ENCODE results near the gene FOXJ1. TPM values are rescaled to one million over a fixed set of nuclear protein-coding genes. Genes with fewer than 3 reads are reported as not detected.
"Not testable (repeated sequence)": the region's sequence is repeated elsewhere in the genome, so short reads cannot be mapped to it uniquely, and the experiment has no call there.

Gene FOXJ1, protein sequence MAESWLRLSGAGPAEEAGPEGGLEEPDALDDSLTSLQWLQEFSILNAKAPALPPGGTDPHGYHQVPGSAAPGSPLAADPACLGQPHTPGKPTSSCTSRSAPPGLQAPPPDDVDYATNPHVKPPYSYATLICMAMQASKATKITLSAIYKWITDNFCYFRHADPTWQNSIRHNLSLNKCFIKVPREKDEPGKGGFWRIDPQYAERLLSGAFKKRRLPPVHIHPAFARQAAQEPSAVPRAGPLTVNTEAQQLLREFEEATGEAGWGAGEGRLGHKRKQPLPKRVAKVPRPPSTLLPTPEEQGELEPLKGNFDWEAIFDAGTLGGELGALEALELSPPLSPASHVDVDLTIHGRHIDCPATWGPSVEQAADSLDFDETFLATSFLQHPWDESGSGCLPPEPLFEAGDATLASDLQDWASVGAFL
- total RNA-seq (0.07 and 0.12 TPM in 2 replicates), polyA plus RNA-seq (0.18 TPM in 1 of 2 replicates, not detected in the other)

- H3K4me1 ChIP-seq (ENCODE audit: low read depth) = peaks cover 21% of the 10 kb centered on the region
- peaks cover 74% of the 10 kb centered on the region for H3K27me3 ChIP-seq
Measured at GRCh38 chr17:76141212-76142038, at the start of gene FOXJ1. Gene FOXJ1, minus strand, starts transcription at chr17:76141245. Its CDS starts 850 bp downstream, at chr17:76140395.

GRCh38 chr17:76189741-76190140 lies 48.7 kb upstream of the FOXJ1 start:
- Histone ChIP-seq H3K27me3 (no peaks in the 10 kb centered on the region), H3K36me3 (no peaks in the 10 kb centered on the region), H3K4me3 (no peak overlapping the region), H3K27ac (no peak overlapping the region), H3K9me3 (ENCODE audit: low read depth) (no peaks in the 10 kb centered on the region), H3K4me1 (ENCODE audit: low read depth) (no peaks in the 10 kb centered on the region)
- no peak for DNase-seq (ENCODE audit: low read depth in 1 of 2, low spot score in 1 of 2)
- TF ChIP-seq CTCF (IDR thresholded peaks at IDR 0.05; ENCODE audit: low read depth, low read length) = no peak

More at GRCh38 chr17:76141212-76142038, at the start of gene FOXJ1:
- peak; percentile 84 to 93 for DNase-seq (ENCODE audit: low read depth in 1 of 2, low spot score in 1 of 2)
- H3K27ac ChIP-seq = no peak within 1 kb of the TSS
- TF ChIP-seq CTCF (IDR thresholded peaks at IDR 0.05; ENCODE audit: low read depth, low read length) = no peak
- peak within 1 kb of the TSS; percentile 35 for H3K4me3 ChIP-seq
- no peaks in the 10 kb centered on the region for H3K36me3 ChIP-seq
- no peaks in the 10 kb centered on the region for H3K9me3 ChIP-seq (ENCODE audit: low read depth)

- no peak for TF ChIP-seq CTCF (IDR thresholded peaks at IDR 0.05; ENCODE audit: low read depth, low read length)
- H3K4me3 ChIP-seq = no peak overlapping the region
Measured at GRCh38 chr17:76189247-76189646, 48.2 kb upstream of the FOXJ1 start.

DNA sequence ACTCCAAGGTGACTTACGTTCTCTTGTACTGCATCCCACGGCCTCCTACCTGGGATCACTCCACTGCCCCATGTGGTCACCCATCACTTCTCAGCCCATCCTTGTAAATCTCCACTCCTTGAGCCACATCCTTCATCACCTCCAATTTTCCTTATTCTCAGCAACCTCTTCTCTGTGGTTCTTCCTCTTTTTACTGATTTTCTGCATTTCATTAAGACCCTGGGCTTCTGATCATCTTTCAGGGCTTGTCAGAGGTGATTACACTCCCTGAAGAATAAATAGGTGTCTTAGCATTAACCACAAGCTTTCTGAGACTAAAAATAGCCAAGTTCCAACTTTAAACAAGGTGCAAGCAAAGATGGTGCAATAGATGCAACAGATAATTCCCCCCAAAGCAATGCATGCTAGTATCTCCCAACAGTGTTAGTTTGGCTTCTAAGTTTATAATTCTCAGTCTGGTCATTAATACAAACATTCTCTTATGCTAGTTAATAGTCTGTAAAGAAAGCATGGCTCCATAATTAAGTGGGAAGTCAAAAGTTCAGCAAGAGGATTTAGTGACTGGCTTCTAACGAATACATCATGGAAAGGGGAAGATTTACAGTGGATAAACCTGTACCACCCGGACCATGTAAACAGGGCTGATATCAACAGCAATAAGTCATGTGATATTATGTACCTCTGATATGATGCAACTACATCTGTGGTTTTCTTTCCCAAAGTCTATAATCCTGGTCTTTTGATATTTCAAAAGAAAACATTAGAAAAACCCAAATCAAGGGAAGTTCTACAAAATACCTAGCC lies 47.4 kb upstream of the FOXJ1 start:
- no peak for DNase-seq (ENCODE audit: low read depth in 1 of 2, low spot score in 1 of 2)
- H3K4me3 ChIP-seq = no peak overlapping the region
- H3K36me3 ChIP-seq = no peaks in the 10 kb centered on the region
- H3K4me1 ChIP-seq (ENCODE audit: low read depth) = peaks cover 3% of the 10 kb centered on the region
- no peak overlapping the region for H3K27ac ChIP-seq
- no peaks in the 10 kb centered on the region for H3K27me3 ChIP-seq
- TF ChIP-seq CTCF (IDR thresholded peaks at IDR 0.05; ENCODE audit: low read depth, low read length) = no peak
- no peaks in the 10 kb centered on the region for H3K9me3 ChIP-seq (ENCODE audit: low read depth)

More at GRCh38 chr17:76189247-76189646, 48.2 kb upstream of the FOXJ1 start:
- DNase-seq (ENCODE audit: low read depth in 1 of 2, low spot score in 1 of 2) = no peak
- H3K27ac ChIP-seq = no peak overlapping the region
- H3K36me3 ChIP-seq = no peaks in the 10 kb centered on the region
- H3K9me3 ChIP-seq (ENCODE audit: low read depth) = no peaks in the 10 kb centered on the region
- no peaks in the 10 kb centered on the region for H3K27me3 ChIP-seq
- H3K4me1 ChIP-seq (ENCODE audit: low read depth) = peaks cover 2% of the 10 kb centered on the region

- not testable (repeated sequence) for H3K4me1 ChIP-seq (ENCODE audit: low read depth); H3K36me3 ChIP-seq; DNase-seq (ENCODE audit: low read depth in 1 of 2, low spot score in 1 of 2); H3K9me3 ChIP-seq (ENCODE audit: low read depth); H3K27me3 ChIP-seq; H3K4me3 ChIP-seq; H3K27ac ChIP-seq
Measured at GRCh38 chr17:76186774-76187173, 45.7 kb upstream of the FOXJ1 start.

Data from cardiac muscle cell (in vitro differentiated cells and primary cell).